GM12878 (cell line): Measurements from ENCODE around the gene ARHGAP19. TPM values are rescaled to one million over a fixed set of nuclear protein-coding genes. Genes with fewer than 3 reads are reported as not detected.

Experiments used
- ATAC-seq: fragments of 200-7000 bp; cut with Tn5 transposase; 3 replicates; pipeline ENCODE4 v1.9.1; 2020; ENCODE audit warnings: mild to moderate bottlenecking, moderate library complexity
- Bru-seq: library from RNA; stranded (reverse); fragments of 400-500 nt; gene quantifications from one replicate; lab custom pipeline; 2021; lab: Mats Ljungman, UMichigan
- BruChase-seq, 2 experiments: library from RNA; stranded (reverse); fragments of 400-500 nt; gene quantifications; one replicate each; lab custom pipeline; 2021; lab: Mats Ljungman, UMichigan
- BruUV-seq: library from RNA; stranded (reverse); fragments of 400-500 nt; replicated peaks from 2 replicates; lab custom pipeline; 2021; lab: Mats Ljungman, UMichigan
- CTCF ChIA-PET: fragments of 300-600 bp; sonication (Branson Sonifier 250); formaldehyde crosslinking; extraction: SDS; loops from one replicate; lab custom pipeline; 2021; ENCODE audit warnings: inconsistent platforms; lab: Yijun Ruan, JAX
- POLR2A ChIA-PET: fragments of 350-600 bp; formaldehyde crosslinking; extraction: SDS; loops from one replicate; lab custom pipeline; 2021; ENCODE audit warnings: inconsistent platforms; lab: Charles Lee
- RAD21 ChIA-PET: fragments of 300-600 bp; sonication (Branson Sonifier 250); formaldehyde crosslinking; loops from one replicate; lab custom pipeline; 2023; ENCODE audit warnings: antibody characterized with exemption; ENCODE audit not compliant: unreplicated experiment; lab: Charles Lee
- SMC1A ChIA-PET: fragments of 300-600 bp; sonication (Branson Sonifier 250); formaldehyde crosslinking; loops from one replicate; lab custom pipeline; 2023; ENCODE audit not compliant: unreplicated experiment, uncharacterized antibody; lab: Charles Lee
- DNase-seq: peaks from one replicate; pipeline ENCODE4 v3.0.0-alpha.2; 2011; ENCODE audit warnings: low read depth, low spot score
- FAIRE-seq: peaks from 3 replicates; lab custom pipeline; 2011; peaks lifted over from hg19 to GRCh38; lab: Jason Lieb, UNC
- H2AFZ ChIP-seq: 2 replicates; pipeline ENCODE4 v1.6.0; 2011; ENCODE audit warnings: low read depth, low read length, control low read depth; ENCODE audit not compliant: control insufficient read depth
- H3K27ac ChIP-seq: 2 replicates; pipeline ENCODE4 v1.5.1; 2011; ENCODE audit warnings: control low read depth; ENCODE audit not compliant: control insufficient read depth, insufficient read depth
- H3K27me3 ChIP-seq, 2 experiments: replicated peaks in 1 of 2; 2 replicates each; pipeline versions ENCODE4 v1.6.0 to v1.6.1; 2011; ENCODE audit warnings: low read length in 1 of 2; ENCODE audit not compliant: control insufficient read depth in 2 of 2, insufficient read depth in 2 of 2
- H3K36me3 ChIP-seq, 2 experiments: 2 replicates each; pipeline ENCODE4 v1.5.1; 2011; ENCODE audit warnings: low read length in 1 of 2; ENCODE audit not compliant: control insufficient read depth in 2 of 2, insufficient read depth in 2 of 2
- H3K4me1 ChIP-seq: 2 replicates; pipeline ENCODE4 v1.6.1; 2011; ENCODE audit warnings: mild to moderate bottlenecking, low read length, moderate library complexity, mixed read lengths; ENCODE audit not compliant: control insufficient read depth, insufficient read depth
- H3K4me2 ChIP-seq: 2 replicates; pipeline ENCODE4 v1.6.0; 2011; ENCODE audit warnings: control low read depth; ENCODE audit not compliant: control insufficient read depth, insufficient read depth
- H3K4me3 ChIP-seq: fragments of 200-600 bp; sonication (generic); 2 replicates; pipeline ENCODE4 v1.5.1; 2016
- H3K79me2 ChIP-seq: 2 replicates; pipeline ENCODE4 v1.6.0; 2011; ENCODE audit warnings: low read length; ENCODE audit not compliant: control insufficient read depth, insufficient read depth
- H3K9ac ChIP-seq: 2 replicates; pipeline ENCODE4 v1.8.0; 2011; ENCODE audit warnings: low read length, control low read depth, mixed read lengths; ENCODE audit not compliant: control insufficient read depth, insufficient read depth
- H3K9me3 ChIP-seq: replicated peaks from 3 replicates; pipeline ENCODE4 v1.5.1; 2011; ENCODE audit warnings: mild to moderate bottlenecking, low read length; ENCODE audit not compliant: control insufficient read depth, insufficient read depth
- H4K20me1 ChIP-seq: 2 replicates; pipeline ENCODE4 v1.6.0; 2011; ENCODE audit not compliant: control insufficient read depth, insufficient read depth
- EZH2 ChIP-seq: IDR thresholded peaks from 2 replicates; pipeline ENCODE4 v1.6.1; 2012; ENCODE audit warnings: low read depth, mild to moderate bottlenecking, control low read depth, inconsistent platforms, low read length, borderline replicate concordance; ENCODE audit not compliant: control insufficient read depth
- JUND ChIP-seq: IDR thresholded peaks from 2 replicates; pipeline ENCODE4 v1.6.1; 2012; ENCODE audit warnings: low read depth, mild to moderate bottlenecking, low read length, improper control_type of control experiment, moderate library complexity
- MTA3 ChIP-seq: IDR thresholded peaks from 2 replicates; pipeline ENCODE4 v1.6.1; 2012; ENCODE audit warnings: low read length, inconsistent platforms, borderline replicate concordance
- NFYB ChIP-seq: IDR thresholded peaks from 2 replicates; pipeline ENCODE4 v1.6.1; 2011; ENCODE audit warnings: low read depth, mild to moderate bottlenecking, low read length, improper control_type of control experiment, moderate library complexity; ENCODE audit not compliant: insufficient read depth
- NR2F1 ChIP-seq: fragments of 450-650 bp; conservative IDR thresholded peaks from 2 replicates; pipeline ENCODE4 v1.6.1; 2017; ENCODE audit warnings: mild to moderate bottlenecking
- RAD21 ChIP-seq: IDR thresholded peaks from 2 replicates; pipeline ENCODE4 v1.6.1; 2011; ENCODE audit warnings: mild to moderate bottlenecking, low read depth, low read length, moderate library complexity; ENCODE audit not compliant: insufficient read depth
- SP1 ChIP-seq: IDR thresholded peaks from one replicate; pipeline ENCODE4 v1.6.1; 2011; ENCODE audit warnings: low read depth, low read length
- YY1 ChIP-seq: IDR thresholded peaks from 2 replicates; pipeline ENCODE4 v1.6.1; 2011; ENCODE audit warnings: low read depth, mild to moderate bottlenecking, low read length
- ZNF207 ChIP-seq: fragments of 450-650 bp; IDR thresholded peaks from 2 replicates; pipeline ENCODE4 v1.6.1; 2014; ENCODE audit warnings: antibody characterized with exemption, mild to moderate bottlenecking, borderline replicate concordance
- WGBS: methylation state at CpG from one replicate; pipeline ENCODE4 v1.1.6; 2016; ENCODE audit warnings: low lambda C conversion rate; ENCODE audit not compliant: insufficient replicate concordance, insufficient coverage; ENCODE audit errors: missing lambda C conversion rate; 5-methylcytosine and 5-hydroxymethylcytosine counted together
- in situ Hi-C: fragments of 300-500 bp; cut with MboI; formaldehyde crosslinking; loops from 9 replicates; pipeline ENCODE4 v1.14.3; 2018; ENCODE audit warnings: mixed read lengths
- intact Hi-C: fragments of 100-400 bp; cut with micrococcal nuclease; formaldehyde crosslinking; loops from one replicate; pipeline ENCODE4 v1.14.2; 2022; ENCODE audit not compliant: unreplicated experiment
- long read RNA-seq, 2 experiments: library from polyadenylated mRNA; unstranded; transcript quantifications; one replicate each; pipeline ENCODE4 v2.0.0, GENCODE V29; 2019 to 2020
- polyA minus RNA-seq, 3 experiments: library from RNA; depleted of rRNA, polyadenylated mRNA; stranded (reverse); fragments of >200 nt; gene quantifications; 2 replicates each; pipeline ENCODE4 v1.2.3, GENCODE V29; 2011
- polyA plus RNA-seq, 11 experiments: library from polyadenylated mRNA; depleted of rRNA in 4 of 11; unstranded in 6 of 11; stranded (reverse) in 5 of 11; fragments of >200 nt; fragmentation: Nextera tagmentation in 4 of 11; fragmentation: Illumina TruSeq in 1 of 11; extraction: Ambion mirVana in 4 of 11; extraction: Trizol in 1 of 11; gene quantifications; 1 replicate in 1 of 11; 2 replicates in 10 of 11; pipeline versions ENCODE4 v1.2.1 to v1.2.3, GENCODE V29; 2011 to 2016; ENCODE audit warnings: inconsistent platforms in 2 of 11, missing spikeins in 2 of 11, low read depth in 1 of 11
- total RNA-seq, 4 experiments: library from RNA; depleted of rRNA in 3 of 4; stranded (reverse); fragments of >200 nt in 3 of 4; fragmentation: Illumina TruSeq in 1 of 4; extraction: Trizol in 1 of 4; gene quantifications; 2 replicates each; pipeline versions ENCODE4 v1.2.1 to v1.2.3, GENCODE V29; 2013 to 2021
- TF ChIP-seq, protein P1 (sequence below): fragments of 450-650 bp; IDR thresholded peaks from 2 replicates; pipeline ENCODE4 v1.6.1; 2017; ENCODE audit warnings: mild to moderate bottlenecking, moderate library complexity
- TF ChIP-seq, protein P2 (sequence below): IDR thresholded peaks from 2 replicates; pipeline ENCODE4 v1.6.1; 2011; ENCODE audit warnings: low read depth, low read length, improper control_type of control experiment, borderline replicate concordance

ARHGAP19 gene, protein sequence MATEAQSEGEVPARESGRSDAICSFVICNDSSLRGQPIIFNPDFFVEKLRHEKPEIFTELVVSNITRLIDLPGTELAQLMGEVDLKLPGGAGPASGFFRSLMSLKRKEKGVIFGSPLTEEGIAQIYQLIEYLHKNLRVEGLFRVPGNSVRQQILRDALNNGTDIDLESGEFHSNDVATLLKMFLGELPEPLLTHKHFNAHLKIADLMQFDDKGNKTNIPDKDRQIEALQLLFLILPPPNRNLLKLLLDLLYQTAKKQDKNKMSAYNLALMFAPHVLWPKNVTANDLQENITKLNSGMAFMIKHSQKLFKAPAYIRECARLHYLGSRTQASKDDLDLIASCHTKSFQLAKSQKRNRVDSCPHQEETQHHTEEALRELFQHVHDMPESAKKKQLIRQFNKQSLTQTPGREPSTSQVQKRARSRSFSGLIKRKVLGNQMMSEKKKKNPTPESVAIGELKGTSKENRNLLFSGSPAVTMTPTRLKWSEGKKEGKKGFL
- 27.1 and 29.8 TPM in 2 replicates for total RNA-seq (2013; cell fraction: nucleolus; rRNA removed)
- total RNA-seq (2014; rRNA removed) (19.6 and 23.9 TPM in 2 replicates), total RNA-seq (2014; rRNA removed; fragmentation: Illumina TruSeq; extraction: Trizol) (29.0 and 29.8 TPM in 2 replicates), total RNA-seq (2021) (30.8 and 32.2 TPM in 2 replicates), polyA plus RNA-seq (2011; rRNA removed) (40.7 and 53.1 TPM in 2 replicates), polyA plus RNA-seq (2014; fragmentation: Illumina TruSeq; extraction: Trizol) (31.7 and 39.4 TPM in 2 replicates), polyA plus RNA-seq (2014; fragmentation: Nextera tagmentation; extraction: Ambion mirVana) (10 to 100 TPM; 13.3 to 16.1 TPM), polyA plus RNA-seq (2014; rRNA removed) (18.3 and 21.8 TPM in 2 replicates), polyA plus RNA-seq (2016; fragmentation: Nextera tagmentation; extraction: Ambion mirVana) (10 to 100 TPM; 22.3 to 22.9 TPM), polyA minus RNA-seq (2011; rRNA and poly(A)+ RNA removed) (26.5 and 29.2 TPM in 2 replicates), Bru-seq, nascent RNA (percentile 73 among the genes with signal in this experiment), BruChase-seq, experiment 1, labeled RNA remaining after a 6-hour chase (percentile 97 among the genes with signal in this experiment), BruChase-seq, experiment 2, labeled RNA remaining after a 2-hour chase (percentile 98 among the genes with signal in this experiment)
- 13.1 TPM for polyA plus RNA-seq (2011; ENCODE audit: low read depth)
- 17.5 and 23.3 TPM in 2 replicates for polyA plus RNA-seq (2011; cell fraction: cytosol; rRNA removed)
- 23.6 and 24.4 TPM in 2 replicates for polyA plus RNA-seq (2011; cell fraction: nucleus; rRNA removed)
- polyA plus RNA-seq (2012) = 17.2 and 19.6 TPM in 2 replicates
- polyA minus RNA-seq (2011; cell fraction: cytosol; rRNA and poly(A)+ RNA removed) = 9.6 and 11.1 TPM in 2 replicates
- 9.1 and 9.9 TPM in 2 replicates for polyA minus RNA-seq (2011; cell fraction: nucleus; rRNA and poly(A)+ RNA removed)
- long read RNA-seq, experiment 1, partial matches to known transcripts = 0 of 5 reads
- long read RNA-seq, experiment 1, other reads (novel, unspliced or antisense) = 5 of 5 reads
- long read RNA-seq, experiment 2, full-length matches to known transcripts = 7 of 35 reads
- long read RNA-seq, experiment 2, partial matches to known transcripts = 3 of 35 reads
- long read RNA-seq, experiment 2, other reads (novel, unspliced or antisense) = 25 of 35 reads

DNA sequence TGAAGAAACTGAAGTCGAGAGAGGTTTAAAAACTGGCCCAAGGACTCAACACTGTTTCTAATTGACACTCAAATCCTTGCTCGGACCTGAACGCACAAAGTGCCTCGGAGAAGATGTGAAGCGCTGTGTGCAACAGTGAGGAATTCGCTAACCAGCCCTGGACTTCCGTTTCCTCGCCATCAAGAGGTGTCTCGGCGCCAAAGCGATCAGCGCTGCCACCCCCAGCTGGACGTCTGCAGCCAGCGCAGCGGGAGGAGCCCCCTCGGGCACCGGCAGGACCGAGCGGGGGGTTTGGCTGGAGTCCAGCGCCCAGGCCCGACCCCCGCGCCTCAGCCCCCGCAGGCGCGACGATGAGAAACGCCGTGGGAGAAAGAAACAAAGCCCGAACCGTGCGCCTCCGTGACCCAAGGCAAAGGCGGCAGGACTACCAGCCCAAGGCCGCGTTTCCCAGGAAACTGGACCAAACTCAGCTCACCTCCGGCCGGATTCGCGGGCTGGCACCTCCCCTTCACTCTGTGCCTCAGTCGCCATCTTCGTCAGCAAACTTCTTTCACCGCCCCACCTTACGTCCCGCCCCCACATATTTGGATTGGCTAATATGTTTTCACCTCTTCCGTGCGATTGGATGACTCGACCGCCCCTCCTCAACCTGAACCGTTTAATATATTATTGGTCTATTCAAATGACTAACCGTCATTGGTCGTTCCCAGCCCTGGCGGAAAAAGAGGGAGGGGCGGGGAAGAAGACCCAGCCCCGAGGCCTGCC lies at the start of gene ARHGAP19:
Gene ARHGAP19 (minus strand): TSS at position 541 of the 765 bp plus-strand sequence. CDS start 10 bp downstream, at position 531.
- H3K4me3 ChIP-seq = peak within 1 kb of the TSS; percentile 90
- peak within 1 kb of the TSS; percentile 72 for H3K4me2 ChIP-seq
- ChIA-PET SMC1A (interaction anchor here (1.3 to 1.9 kb wide), 2 partner anchors 10 to 13 kb away, joined by 3 to 7 read pairs; no protein-coding TSS in a partner anchor), CTCF (interaction anchor here (4.0 kb wide), 1 partner anchor 14 kb away, joined by 22 read pairs; no protein-coding TSS in a partner anchor), POLR2A (interaction anchor here (0.5 to 1.5 kb wide), 3 partner anchors 13 to 41 kb away, joined by 3 to 5 read pairs (median 4); no protein-coding TSS in a partner anchor), RAD21 (no interaction called here)
- peaks cover 27% of the 10 kb centered on the region for H3K79me2 ChIP-seq
- peak; percentile 95 for DNase-seq
- peak; percentile 98 for ATAC-seq
- no peaks in the 10 kb centered on the region for H3K27me3 ChIP-seq
- H3K9me3 ChIP-seq = no peaks in the 10 kb centered on the region
- in situ Hi-C loops = no loop called here
- peak within 1 kb of the TSS; percentile 92 for H2AFZ ChIP-seq
- no peaks in the 10 kb centered on the region; the same call in 1 of the 2 replicates for H3K4me1 ChIP-seq
- no peaks in the 10 kb centered on the region for H3K36me3 ChIP-seq
- peak within 1 kb of the TSS; percentile 60 for H3K27ac ChIP-seq
- no peaks in the 10 kb centered on the region for H4K20me1 ChIP-seq
- peak; percentile 95 for FAIRE-seq
- intact Hi-C loops = loop anchor here (1.0 to 5.0 kb wide), 2 partner anchors 40 to 206 kb away; partner anchors contain the start of genes FRAT2, MMS19 and UBTD1
- H3K9ac ChIP-seq = peak within 1 kb of the TSS; percentile 87
- WGBS = 1% methylated on average over 42 of the region's 55 CpGs
- TSS peak; percentile 88 for BruUV-seq
- peak; percentile 90 for TF ChIP-seq YY1
- no peak for TF ChIP-seq RAD21
- no peak for TF ChIP-seq EZH2
- peak; percentile 96 for TF ChIP-seq SP1
- TF ChIP-seq NR2F1 = 0 out of 2 replicates have a peak, but pooled peaks have one; percentile 48
- TF ChIP-seq NFYB = peak; percentile 99
- TF ChIP-seq, protein P1, sequence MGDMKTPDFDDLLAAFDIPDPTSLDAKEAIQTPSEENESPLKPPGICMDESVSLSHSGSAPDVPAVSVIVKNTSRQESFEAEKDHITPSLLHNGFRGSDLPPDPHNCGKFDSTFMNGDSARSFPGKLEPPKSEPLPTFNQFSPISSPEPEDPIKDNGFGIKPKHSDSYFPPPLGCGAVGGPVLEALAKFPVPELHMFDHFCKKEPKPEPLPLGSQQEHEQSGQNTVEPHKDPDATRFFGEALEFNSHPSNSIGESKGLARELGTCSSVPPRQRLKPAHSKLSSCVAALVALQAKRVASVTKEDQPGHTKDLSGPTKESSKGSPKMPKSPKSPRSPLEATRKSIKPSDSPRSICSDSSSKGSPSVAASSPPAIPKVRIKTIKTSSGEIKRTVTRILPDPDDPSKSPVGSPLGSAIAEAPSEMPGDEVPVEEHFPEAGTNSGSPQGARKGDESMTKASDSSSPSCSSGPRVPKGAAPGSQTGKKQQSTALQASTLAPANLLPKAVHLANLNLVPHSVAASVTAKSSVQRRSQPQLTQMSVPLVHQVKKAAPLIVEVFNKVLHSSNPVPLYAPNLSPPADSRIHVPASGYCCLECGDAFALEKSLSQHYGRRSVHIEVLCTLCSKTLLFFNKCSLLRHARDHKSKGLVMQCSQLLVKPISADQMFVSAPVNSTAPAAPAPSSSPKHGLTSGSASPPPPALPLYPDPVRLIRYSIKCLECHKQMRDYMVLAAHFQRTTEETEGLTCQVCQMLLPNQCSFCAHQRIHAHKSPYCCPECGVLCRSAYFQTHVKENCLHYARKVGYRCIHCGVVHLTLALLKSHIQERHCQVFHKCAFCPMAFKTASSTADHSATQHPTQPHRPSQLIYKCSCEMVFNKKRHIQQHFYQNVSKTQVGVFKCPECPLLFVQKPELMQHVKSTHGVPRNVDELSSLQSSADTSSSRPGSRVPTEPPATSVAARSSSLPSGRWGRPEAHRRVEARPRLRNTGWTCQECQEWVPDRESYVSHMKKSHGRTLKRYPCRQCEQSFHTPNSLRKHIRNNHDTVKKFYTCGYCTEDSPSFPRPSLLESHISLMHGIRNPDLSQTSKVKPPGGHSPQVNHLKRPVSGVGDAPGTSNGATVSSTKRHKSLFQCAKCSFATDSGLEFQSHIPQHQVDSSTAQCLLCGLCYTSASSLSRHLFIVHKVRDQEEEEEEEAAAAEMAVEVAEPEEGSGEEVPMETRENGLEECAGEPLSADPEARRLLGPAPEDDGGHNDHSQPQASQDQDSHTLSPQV = no peak
- no peak for TF ChIP-seq MTA3
- TF ChIP-seq, protein P2, sequence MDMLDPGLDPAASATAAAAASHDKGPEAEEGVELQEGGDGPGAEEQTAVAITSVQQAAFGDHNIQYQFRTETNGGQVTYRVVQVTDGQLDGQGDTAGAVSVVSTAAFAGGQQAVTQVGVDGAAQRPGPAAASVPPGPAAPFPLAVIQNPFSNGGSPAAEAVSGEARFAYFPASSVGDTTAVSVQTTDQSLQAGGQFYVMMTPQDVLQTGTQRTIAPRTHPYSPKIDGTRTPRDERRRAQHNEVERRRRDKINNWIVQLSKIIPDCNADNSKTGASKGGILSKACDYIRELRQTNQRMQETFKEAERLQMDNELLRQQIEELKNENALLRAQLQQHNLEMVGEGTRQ = no peak
- TF ChIP-seq JUND = no peak
- no peak for TF ChIP-seq ZNF207
